TTC549 (cell line): ENCODE measurements around the gene CCDC194.
"Not testable (repeated sequence)": the region's sequence is repeated elsewhere in the genome, so short reads cannot be mapped to it uniquely, and the experiment has no call there.

ENCODE experiments used
- FAIRE-seq: peaks from 2 replicates; lab custom pipeline; 2012; peaks lifted over from hg19 to GRCh38; lab: Jason Lieb, UNC

The CCDC194 gene

GRCh38 chr19:17365361-17365760 lies 28.6 kb downstream of the CCDC194 start:
- FAIRE-seq = no peak

DNA sequence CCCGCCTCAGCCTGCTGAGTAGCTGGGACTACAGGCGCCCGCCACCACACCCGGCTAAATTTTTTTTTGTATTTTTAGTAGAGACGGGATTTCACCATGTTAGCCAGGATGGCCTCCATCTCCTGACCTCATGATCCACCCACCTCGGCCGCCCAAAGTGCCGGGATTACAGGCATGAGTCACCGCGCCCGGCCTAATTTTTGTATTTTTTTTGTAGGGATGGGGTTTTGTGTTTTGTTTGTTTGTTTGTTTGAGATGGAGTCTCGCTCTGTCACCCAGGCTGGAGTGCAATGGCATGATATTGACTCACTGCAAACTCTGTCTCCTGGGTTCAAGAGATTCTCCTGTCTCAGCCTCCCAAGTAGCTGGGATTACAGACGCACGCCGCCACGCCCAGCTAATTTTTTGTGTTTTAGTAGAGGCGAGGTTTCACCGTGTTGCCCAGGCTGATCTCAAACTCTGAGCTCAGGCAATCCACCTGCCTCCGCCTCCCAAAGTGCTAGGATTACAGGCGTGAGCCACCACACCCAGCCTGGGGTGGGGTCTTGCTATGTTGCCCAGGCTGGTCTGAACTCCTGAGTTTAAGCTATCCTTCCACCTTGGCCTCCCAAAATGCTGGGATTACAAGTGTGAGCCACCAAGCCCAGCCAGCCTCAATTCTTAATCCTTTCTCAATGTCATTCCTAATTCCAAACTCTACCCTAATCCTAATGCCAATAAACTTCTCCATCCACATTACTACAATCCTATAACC lies 30.0 kb downstream of the CCDC194 start:
- not testable (repeated sequence) for FAIRE-seq

GRCh38 chr19:17359905-17360800 lies 33.8 kb downstream of the CCDC194 start:
- FAIRE-seq = no peak

DNA sequence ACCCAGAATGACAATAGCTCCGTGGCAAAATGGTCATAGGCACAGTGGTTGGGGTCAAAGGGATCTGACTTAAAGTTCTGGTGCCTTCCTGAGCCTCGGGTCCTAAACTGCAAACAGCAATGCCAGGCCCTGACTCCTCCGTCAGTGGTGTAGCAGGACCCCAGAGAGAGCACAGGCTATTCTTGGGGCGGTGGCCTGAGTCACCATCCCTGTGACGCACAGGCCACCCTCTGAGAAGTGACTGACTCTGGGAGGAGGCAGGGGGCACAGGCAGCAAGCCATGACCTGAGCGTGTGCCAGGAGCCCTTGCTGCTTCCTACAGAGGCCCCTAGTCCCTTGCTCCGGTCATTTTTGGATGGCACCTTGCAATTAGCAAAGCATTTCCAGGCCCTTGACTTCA lies 35.6 kb downstream of the CCDC194 start:
- FAIRE-seq = no peak

GRCh38 chr19:17357724-17358123 lies 36.3 kb downstream of the CCDC194 start:
- FAIRE-seq = no peak

DNA sequence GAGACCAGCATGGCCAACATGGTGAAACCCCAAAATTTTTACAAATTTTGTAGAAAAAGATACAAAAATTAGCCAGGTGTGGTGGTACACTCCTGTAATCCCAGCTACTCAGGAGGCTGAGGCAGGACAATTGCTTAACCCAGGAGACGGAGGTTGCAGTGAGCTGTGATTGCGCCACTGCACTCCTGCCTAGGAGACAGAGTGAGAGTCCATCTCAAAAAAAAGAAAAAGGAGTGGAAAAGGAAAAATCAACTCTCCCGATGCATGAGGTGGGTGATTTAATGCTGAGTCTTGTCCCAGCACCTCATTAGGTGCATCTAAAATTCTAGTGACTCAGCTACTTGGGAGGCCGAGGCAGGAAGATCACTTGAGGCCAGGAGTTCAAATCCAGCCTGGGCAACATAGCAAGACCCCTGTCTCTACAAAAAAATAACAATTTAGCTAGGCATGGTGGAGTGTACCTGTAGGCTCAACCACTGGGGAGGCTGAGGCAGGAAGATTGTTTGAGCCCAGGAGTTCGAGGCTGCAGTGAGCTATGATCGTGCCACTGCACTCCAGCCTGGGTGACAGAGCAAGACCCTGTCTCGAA lies 36.8 kb downstream of the CCDC194 start:
- FAIRE-seq = no peak

GRCh38 chr19:17353386-17353785 lies 40.6 kb downstream of the CCDC194 start:
- FAIRE-seq = no peak

- FAIRE-seq = no peak
Observed at GRCh38 chr19:17352608-17353280, 41.3 kb downstream of the CCDC194 start.

- FAIRE-seq = no peak
Observed at GRCh38 chr19:17351815-17352435, 42.1 kb downstream of the CCDC194 start.

GRCh38 chr19:17348700-17349099 lies 45.3 kb downstream of the CCDC194 start:
- FAIRE-seq = no peak

- no peak for FAIRE-seq
Observed at GRCh38 chr19:17347877-17348276, 46.1 kb downstream of the CCDC194 start.

- no peak for FAIRE-seq
Observed at GRCh38 chr19:17347361-17347760, 46.6 kb downstream of the CCDC194 start.

DNA sequence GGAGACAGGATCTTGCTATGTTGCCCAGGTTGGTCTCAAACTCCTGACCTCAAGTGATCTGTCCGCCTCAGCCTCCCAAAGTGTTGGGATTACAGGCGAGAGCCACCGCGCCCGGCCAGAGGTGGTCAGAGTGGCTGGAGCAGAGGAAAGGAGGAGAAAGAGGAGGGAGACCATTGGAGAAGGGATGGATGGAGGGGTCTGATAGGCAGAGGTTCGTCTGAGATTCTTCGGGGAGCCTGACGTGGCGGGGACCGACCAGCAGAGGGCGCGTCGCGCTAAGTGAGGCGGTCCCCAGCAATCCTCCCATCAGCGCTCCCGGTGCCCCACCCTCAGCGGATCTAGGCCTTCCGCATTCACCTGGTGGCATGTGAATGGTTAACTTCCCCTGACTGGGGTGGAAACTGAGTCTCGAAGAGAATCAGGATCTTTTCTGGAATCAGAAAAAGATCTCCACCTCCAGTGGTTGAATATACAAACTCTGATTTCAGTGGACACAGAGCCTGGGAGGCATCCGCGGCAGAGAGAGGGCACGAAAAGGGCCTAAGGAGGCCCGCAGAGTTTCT lies 47.8 kb downstream of the CCDC194 start:
- FAIRE-seq = no peak

- no peak for FAIRE-seq
Observed at GRCh38 chr19:17341845-17342244, 52.2 kb downstream of the CCDC194 start.

- no peak for FAIRE-seq
Observed at GRCh38 chr19:17341386-17341785, 52.6 kb downstream of the CCDC194 start.

- FAIRE-seq = no peak
Observed at GRCh38 chr19:17340871-17341357, 53.1 kb downstream of the CCDC194 start.
